HG03139 (cell line): Measurements from ENCODE around the gene PACS1.
"Not testable (repeated sequence)": the region's sequence is repeated elsewhere in the genome, so short reads cannot be mapped to it uniquely, and the experiment has no call there.

Experiments used
- ATAC-seq: cut with Tn5 transposase; IDR thresholded peaks from one replicate; pipeline ENCODE4 v1.9.1; 2021; ENCODE audit not compliant: unreplicated experiment

The PACS1 gene

DNA sequence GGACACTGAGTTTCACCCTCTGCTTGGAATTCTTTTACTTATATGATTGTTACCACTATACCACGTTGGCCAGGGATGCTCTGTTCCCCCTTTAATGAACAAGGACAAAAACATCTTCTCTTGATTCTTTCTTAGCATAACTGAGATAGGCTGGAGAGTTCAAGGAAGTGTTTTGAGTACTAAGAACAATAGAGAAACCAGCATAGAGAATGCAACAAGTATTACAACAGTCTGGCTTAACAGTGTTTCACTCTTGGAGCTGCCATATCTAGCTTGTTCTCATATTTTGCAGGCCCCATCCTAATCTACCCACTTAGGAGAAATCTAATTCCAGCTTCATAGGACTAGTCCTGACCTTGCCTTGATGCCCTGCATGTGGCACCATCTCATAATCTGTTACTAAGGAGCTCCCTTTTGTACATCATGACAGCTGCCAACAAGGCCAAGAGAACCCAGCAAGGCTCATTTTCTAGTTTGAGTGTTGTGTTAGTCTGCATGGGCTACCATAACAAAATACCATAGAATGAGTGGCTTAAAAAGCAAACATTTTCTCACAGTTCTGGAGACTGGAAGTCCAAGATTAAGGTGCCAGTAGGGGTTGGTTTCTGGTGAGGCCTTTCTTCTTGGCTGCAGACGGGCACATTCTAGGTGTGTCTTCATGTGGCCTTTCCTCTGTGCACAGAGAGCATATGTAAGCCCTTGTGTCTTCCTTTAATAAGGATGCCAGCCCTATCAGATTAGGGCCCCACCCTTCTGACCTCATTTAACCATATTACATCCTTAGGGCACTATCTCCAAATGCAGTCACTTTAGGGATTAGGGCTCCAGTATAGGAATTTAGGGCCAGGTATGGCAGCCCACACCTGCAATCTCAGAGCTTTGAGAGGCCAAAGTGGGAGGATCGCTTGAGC is 37.8 kb downstream of the PACS1 start:
- ATAC-seq: no peak

DNA sequence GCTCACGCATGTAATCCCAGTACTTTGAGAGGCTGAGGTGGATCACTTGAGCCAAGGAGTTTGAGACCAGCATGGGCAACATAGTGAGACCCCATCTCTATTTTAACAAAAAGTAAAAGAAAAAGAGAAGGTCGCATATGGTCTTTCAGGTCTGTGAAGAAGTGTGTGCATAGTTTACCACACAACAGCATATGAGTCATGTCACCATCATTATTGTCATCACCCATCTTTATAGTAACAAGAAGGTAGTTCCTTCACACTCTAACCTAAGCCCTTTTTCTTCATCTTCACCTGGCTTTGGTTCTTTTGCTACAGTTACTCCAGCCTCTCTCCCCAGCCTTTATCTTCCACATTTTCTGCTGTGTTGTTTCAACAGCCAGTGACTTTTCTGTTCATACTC is 39.2 kb downstream of the PACS1 start:
- ATAC-seq: no peak

DNA sequence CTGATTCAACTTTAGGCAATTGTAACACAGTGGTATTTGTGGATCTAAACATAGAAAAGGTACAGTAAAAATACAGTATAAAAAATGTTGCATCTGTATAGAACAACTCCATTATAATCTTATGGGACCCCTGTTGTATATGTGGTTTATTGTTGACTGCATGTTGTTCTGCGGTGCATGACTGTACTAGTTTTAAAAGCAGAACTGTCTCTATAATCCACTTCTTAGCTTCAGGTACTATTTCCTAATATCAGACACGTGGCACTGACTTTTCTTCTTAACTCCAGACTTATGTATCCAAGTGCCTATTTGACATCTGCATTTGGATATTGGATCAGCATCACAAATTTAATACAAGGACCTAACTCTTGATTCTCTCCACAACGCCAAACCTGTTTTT is 41.1 kb downstream of the PACS1 start:
- ATAC-seq: no peak

DNA sequence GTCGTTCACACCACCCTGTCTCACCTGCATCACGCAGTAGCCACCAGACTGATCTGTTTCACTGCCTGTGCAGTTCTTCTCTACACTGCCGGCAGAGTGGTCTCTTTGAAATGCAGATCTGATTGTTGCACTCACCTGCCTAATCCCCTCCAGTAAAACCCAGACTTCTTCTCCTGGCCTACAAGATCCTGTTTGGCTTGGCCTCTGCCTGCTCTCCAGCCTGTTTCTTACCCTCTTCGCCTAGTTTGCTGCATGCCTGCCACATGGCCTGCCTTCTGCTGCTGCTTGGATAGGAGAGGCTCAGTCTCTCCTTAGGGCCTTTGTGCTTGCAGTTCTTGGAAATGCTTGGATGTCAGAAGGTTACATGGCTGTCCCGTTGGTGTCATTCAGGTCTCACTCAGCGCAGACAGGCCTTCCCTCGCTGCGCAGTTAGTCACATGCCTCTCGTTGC is 42.0 kb downstream of the PACS1 start:
- ATAC-seq: no peak

DNA sequence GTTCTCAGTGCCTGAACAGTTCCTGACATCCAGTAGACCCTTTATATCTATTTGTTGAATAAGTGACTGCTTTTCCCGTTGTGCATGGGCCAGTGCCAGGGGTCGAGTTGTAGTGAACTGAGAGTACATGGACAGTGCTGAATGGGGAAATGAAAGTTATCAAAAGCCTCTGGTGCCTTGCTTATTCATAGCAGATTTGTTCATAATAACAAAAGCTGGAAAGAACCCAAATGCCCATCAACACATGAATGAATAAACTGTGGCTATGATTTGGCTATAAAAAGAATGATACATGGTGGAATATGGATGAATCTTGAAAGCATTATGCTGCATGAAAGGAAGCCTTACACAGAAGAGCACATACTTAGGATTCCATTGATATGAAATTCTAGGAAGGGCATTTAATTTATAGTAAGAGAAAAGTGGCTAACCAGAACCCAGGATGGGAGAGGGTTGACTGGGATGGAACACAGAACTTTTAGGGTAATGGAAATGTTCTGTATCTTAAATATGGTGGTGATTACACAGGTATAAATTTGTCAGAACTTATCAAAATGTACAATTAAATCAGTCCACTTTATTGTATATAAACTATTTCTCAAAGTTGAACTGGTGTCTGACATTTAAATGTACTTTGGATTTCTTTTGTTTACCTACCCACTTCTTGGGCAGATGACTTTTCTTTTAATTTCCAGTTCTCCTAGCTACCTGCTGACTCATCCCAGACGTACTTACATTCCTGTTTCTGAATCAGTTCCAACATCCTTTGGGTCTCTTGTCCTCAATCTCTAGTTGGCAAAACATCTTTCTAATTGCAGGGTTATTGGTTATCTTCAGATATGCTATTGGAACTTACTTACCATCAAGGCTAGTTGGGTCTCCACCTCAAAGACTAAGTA is 42.8 kb downstream of the PACS1 start:
- no peak for ATAC-seq

DNA sequence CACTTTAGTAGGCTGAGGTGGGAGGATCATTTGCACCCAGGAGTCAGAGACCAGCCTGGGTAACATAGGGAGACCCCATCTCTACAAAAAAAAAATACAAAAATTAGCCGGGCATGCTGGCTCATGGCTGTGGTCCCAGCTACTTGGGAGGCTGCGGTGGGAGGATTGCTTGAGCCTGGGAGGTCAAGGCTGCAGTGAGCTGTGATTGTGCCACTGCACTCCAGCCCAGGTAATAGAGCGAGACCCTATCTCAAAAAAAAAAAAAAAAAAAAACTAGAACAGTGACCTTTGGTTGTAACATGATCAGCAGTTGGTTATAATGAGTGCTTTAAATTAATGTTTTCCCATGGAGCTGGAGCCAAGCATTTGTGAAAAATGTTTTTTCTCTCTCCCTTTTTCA is 44.9 kb downstream of the PACS1 start:
- not testable (repeated sequence) for ATAC-seq

DNA sequence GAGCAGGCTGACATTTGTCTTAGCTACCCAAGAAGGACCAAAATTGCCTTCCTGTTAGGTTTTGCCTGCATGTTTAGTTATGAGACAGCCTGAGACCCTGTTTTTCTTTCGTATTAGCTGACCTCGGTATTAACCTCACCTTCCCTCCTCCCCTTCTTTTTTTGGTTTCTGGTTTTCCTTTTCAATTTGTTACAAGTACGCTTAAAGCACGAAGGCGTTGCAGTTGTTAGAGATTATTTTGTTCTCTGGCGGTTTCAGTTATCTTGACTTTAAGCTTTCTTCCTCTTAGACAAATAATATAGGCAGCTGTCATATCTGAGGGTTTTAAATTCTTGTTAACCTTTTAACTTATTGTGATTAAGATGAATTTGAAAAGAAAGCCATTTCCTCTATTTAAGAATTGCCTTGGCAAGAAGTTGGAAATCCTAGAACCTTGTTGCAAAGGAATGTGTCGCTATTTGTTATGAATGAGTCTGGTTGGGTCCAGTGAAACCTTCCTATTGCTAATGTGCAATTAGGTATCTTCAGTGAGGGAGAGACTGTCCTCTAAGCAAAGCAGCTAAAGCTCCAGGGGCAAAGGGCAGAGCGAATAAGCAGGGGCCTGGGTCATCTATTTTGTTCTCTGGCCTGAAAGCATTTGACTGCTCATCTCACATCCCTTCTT is 45.7 kb downstream of the PACS1 start:
- ATAC-seq: no peak

DNA sequence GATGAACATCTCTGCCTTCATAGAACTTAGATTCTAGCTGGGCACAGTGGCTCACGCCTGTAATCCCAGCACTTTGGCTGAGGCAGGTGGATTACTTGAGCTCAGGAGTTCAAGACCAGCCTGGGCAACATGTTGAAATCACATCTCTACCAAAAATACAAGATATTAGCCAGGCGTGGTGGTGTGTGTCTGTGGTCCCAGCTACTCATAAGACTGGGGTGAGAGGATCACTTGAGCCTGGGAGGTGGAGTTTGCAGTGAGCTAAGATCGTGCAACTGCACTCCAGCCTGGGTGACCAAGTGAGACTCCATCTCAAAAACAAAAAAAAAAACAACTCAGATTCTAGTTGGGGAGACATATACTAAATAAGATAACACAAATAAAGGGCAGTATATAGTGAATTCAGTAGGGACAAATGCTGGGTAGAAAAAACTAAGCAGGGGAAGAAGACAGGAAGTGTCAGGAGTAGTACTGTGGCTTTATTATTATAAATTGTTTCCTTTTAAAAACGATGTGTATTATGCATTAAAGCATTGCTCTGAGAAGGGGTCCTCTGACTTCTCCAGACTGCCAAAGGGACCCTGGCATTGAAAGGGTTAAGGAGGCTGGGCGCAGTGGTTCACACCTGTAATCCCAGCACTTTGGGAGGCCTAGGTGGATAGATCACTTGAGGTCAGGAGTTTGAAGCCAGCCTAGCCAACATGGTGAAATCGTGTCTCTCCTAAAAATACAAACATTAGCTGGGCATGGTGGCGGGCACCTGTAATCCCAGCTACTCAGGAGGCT is 46.7 kb downstream of the PACS1 start:
- ATAC-seq: no peak

DNA sequence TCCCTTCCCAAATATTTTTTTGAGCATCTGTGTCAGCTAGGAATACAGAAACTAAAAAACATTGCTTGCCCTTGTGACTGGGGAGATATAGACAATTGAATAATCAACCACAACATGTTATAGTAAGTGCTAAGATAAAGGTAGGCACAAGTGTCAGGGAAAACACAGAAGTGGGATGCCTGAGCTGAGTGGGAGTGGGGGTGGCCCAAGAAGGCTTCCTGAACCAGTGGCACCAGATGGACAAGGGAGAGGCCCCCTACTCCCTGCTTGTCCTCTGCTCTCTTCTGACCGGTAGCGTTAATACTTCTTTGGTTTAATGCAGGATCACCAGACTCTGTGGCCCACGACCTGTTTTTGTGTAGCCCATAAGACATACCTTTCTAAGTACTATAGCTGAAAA is 48.8 kb downstream of the PACS1 start:
- no peak for ATAC-seq

DNA sequence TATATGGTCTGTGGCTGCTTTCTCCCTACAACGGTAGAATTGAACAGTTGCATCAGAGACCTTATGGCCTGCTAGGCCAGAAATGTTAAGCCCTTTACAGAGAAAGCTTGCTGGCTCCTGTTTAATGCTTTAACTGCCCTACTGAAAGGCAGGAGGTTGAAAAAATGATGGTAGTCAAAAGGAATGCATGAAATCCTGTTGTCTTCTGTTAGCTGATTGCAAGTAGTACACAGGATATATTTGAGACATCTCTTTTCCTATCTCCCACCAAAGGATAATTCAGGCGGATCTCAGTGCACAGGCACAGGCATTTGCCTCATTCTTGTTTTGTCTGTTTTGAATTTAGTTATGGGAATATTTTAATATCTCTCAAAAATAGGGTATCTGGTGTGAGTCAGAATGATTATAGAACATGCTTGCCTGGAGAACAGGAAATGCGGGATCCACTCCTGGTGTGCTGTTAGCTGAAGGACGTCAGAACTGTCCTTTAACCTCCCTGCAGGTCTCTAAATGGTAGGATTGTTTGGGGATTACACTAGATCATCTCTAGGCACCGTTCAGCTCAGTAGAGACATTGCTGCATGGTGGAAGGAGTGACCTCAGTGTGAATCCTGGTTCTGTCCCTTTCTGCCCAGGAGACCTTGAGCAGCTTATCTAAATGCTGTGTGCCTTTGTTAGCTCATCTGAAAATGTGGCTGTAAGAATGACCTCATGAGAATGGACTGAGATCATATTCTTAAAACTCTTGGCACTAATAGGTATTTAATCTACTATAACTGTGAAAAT is 49.5 kb downstream of the PACS1 start:
- ATAC-seq: no peak

DNA sequence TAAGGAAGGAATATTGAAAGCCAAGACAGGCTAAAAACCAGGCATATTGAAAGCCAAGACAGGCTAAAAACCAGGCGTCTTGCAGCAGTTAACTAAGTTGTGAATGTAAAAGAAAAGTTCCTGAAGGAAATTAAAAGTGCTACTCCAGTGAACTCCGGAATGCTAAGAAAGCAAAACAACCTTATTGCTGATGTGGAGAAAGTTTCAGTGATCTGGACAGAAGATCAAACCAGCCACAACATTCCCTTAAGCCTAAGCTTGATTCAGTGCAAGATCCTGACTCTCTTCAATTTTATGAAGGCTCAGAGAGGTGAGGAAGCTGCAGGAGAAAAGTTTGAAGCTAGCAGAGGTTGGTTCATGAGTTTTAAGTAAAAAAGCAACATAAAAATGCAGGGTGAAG is 51.4 kb downstream of the PACS1 start:
- no peak for ATAC-seq

DNA sequence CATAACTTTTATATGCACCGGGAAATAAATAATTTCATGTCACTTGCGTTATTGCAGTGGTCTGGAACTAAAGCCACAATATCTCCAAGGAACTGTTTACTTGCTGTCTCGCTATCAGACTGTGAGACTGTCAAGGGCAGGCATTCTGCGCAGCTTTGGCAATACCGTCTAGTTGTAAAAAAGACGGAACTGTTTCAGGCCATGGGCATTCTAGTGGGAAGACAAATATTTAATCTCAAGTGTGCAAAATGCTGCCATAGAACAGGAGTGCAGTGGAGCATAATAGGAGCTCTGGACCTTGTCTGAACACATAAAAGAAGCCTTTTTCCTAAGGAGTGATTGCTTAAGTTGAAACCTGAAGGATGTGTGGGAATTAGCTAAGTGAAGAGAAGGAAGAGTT is 53.8 kb downstream of the PACS1 start:
- no peak for ATAC-seq

DNA sequence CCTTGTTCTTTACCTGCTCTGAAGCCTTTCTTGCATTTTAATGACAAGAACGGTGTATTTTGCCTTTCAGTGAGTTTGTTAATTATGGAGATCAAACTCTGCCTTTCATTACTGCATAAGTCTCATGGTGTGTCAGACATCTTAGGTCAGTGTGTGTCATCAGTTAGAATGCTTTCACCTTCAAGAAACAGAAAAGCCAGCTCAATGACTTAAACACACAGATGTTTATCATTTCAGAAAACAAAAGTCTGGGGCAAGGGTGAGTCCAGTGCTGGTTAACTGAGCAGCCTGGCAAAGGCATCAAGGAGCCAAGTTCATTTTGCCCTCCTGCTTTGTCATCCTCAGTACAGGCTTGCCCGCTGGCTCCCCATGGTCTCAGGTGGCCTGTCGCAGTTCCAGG is 54.5 kb downstream of the PACS1 start:
- no peak for ATAC-seq

DNA sequence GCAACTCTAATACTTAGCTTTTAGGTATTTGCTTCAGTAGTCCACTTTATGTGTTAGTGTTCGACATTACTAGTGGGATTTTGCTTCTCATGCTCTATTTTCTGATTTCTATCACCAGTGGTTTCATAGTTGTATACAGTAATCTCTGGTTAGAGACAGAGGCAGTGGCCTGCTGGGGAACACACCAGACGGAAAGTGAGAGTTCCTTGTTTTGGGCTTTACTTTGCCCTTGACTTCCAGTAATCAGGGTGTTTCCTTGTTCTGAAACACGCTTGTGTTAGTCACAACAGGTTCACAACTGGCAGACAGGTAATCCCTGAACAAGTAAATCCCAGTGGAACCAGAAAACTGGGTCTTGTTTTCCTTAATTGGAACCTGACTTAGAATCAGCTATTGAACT is 56.0 kb downstream of the PACS1 start:
- ATAC-seq: no peak

DNA sequence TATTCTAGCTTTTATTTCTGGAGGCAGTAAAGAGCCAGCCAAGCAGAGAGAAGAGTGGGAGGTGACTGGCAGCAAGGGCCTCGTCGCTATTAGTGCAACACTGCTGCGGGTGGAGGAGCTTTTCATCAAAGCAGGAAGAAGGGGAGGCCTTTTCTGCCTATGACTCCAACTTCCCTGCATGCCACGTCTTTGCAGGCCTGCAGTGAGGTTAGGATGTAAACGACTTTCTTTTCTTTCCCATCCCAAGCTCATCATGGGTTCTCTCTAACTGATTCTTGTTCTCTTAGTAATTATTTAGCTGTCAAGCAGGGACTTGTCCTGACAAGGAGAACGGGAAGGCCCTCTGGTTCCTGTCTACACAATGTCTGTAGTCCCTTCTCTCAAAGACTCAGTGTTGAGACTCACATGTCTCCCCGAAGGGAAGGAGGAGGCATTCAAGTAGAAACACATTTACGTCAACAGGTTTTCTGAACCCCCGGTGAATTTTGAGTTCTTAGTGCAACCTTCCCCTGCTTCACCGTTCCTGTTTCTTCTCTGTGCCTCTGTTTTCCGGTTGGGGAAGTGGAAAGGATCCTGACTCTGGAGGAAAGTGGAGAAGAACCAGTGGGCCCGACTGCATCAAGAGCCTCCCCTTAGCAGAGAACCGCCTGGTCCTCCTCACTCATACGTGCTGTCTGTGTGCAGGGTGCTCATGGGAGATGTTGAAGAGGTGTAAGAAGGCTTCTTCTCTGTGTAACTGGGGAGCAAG is 56.9 kb downstream of the PACS1 start:
- no peak for ATAC-seq

DNA sequence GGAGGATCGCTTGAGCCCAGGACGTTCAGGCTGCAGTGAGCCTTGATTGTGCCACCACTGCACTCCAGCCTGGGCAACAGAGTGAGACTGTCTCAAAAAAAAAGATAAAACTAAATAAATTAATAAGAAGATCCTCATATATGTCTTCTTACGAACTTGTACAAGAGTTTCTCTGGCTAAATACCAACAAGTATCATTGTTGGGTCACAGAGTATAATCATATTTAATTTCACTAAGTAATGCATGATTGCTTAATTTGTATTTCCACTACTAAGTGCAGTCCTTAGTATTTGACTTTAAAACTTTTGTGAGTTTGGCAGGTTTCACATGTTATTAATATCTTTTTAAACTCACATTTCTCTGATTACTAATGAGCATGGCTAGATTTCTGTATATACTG is 60.9 kb downstream of the PACS1 start:
- ATAC-seq: no peak

DNA sequence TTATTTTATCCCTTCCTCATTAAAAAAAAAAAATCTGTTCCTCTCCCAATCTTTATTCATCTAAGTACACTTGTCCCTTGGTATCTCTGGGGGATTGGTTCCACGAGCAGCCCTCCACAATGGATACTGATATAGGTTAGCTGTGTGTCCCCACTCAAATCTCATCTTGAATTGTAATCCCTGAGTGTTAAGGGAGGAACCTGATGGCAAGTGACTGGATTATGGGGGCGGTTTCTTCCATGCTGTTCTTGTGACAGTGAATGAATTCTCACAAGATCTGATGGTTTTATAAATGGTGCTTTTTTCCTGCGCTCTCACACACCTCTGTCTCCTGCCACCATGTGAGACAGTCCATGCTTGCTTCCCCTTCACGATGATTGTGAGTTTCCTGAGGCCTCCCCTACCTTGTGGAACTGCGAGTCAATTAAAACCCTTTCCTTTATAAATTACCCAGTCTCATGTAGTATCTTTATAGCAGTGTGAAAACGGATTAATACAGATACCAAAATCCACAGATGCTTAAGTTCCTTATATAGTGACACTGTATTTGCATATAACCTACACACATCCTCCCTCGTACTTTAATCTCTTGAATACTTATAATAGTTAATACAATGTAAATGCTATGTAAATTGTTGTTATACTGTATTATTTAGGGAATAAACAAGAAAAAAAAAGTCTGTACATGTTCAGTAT is 62.0 kb downstream of the PACS1 start:
- no peak for ATAC-seq

DNA sequence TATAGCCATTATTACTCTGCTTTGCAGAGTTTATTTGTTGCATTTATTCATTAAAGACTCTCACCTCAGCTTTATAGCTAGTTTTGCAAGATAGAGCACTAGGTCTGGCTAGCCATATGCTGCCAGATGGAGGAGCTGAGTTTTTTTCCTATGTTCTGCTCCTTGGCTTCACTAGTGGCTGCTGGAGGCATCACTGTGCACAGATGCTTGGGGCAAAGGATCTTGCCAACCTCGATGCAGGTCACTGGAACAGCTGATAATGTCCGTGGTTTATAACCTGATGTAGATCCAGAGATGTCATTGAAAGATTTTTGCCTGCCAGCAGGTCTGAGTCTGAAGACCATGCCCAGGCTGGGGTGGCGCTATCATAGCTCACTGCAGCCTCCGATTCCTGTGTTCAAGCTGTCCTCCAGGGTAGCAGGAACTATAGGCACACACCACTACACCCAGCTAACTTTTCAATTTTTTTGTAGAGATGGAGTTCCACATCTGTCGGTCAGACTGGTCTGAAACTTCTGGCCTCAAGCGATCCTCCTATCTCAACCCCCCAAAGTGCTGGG is 63.2 kb downstream of the PACS1 start:
- no peak for ATAC-seq
